HepG2 (cell line): Measurements from ENCODE around the gene NF2. TPM values are rescaled to one million over a fixed set of nuclear protein-coding genes. Genes with fewer than 3 reads are reported as not detected.

ENCODE experiments used
- ATAC-seq: fragments of 200-7000 bp; cut with Tn5 transposase; 3 replicates; pipeline ENCODE4 v1.9.1; 2020; ENCODE audit warnings: mild to moderate bottlenecking, moderate library complexity
- BruUV-seq: library from RNA; stranded (reverse); fragments of 400-500 nt; replicated peaks from 2 replicates; lab custom pipeline; 2021; lab: Mats Ljungman, UMichigan
- CTCF ChIA-PET: fragments of 300-600 bp; formaldehyde crosslinking; extraction: SDS; loops from one replicate; lab custom pipeline; 2021; ENCODE audit warnings: low total read pairs, inconsistent platforms, low intra/inter-chr PET ratio; lab: Yijun Ruan, JAX
- POLR2A ChIA-PET: fragments of 350-600 bp; sonication (Branson Sonifier 250); formaldehyde crosslinking; loops from one replicate; lab custom pipeline; 2020; ENCODE audit warnings: antibody characterized with exemption, inconsistent platforms; lab: Yijun Ruan, JAX
- DNase-seq: peaks from one replicate; pipeline ENCODE4 v3.0.0-alpha.2; 2015; ENCODE audit warnings: low spot score
- FAIRE-seq: peaks from 3 replicates; lab custom pipeline; 2011; peaks lifted over from hg19 to GRCh38; lab: Jason Lieb, UNC
- H2AFZ ChIP-seq: one replicate; pipeline ENCODE4 v1.6.1; 2011; ENCODE audit warnings: low read length, inconsistent platforms
- H3K27ac ChIP-seq: fragments of 300-600 bp; 3 replicates; pipeline ENCODE4 v1.8.0; 2011; ENCODE audit warnings: mixed run types, mild to moderate bottlenecking, mixed read lengths, low read length, inconsistent platforms; ENCODE audit not compliant: insufficient read depth; ENCODE audit errors: extremely low read length
- H3K27me3 ChIP-seq, 2 experiments: fragments of 200-600 bp in 1 of 2; 2 replicates in 1 of 2; 3 replicates in 1 of 2; pipeline versions ENCODE4 v1.6.0 to v1.8.0; 2011; ENCODE audit warnings: low read length in 2 of 2, mild to moderate bottlenecking in 2 of 2, moderate library complexity in 2 of 2, inconsistent platforms in 1 of 2; ENCODE audit not compliant: insufficient read depth in 2 of 2, control insufficient read depth in 1 of 2
- H3K36me3 ChIP-seq, 2 experiments: fragments of 200-600 bp in 1 of 2; replicated peaks in 1 of 2; 2 replicates in 1 of 2; 3 replicates in 1 of 2; pipeline versions ENCODE4 v1.5.1 to v1.8.0; 2011; ENCODE audit warnings: low read length in 2 of 2, inconsistent platforms in 1 of 2; ENCODE audit not compliant: insufficient read depth in 2 of 2, control insufficient read depth in 1 of 2
- H3K4me1 ChIP-seq: 2 replicates; pipeline ENCODE4 v1.5.1; 2012; ENCODE audit warnings: low read length, inconsistent platforms; ENCODE audit not compliant: insufficient read depth
- H3K4me2 ChIP-seq: 2 replicates; pipeline ENCODE4 v1.6.0; 2011; ENCODE audit warnings: low read depth, low read length, inconsistent platforms
- H3K4me3 ChIP-seq, 3 experiments: fragments of 200-600 bp in 1 of 3; sonication (generic), shearing (Covaris generic) in 1 of 3; replicated peaks in 1 of 3; 2 replicates each; pipeline ENCODE4 v1.5.1; 2011 to 2016; ENCODE audit warnings: low read length in 3 of 3, inconsistent platforms in 2 of 3, low read depth in 2 of 3, mild to moderate bottlenecking in 2 of 3, control low read depth in 1 of 3, mixed read lengths in 1 of 3; ENCODE audit not compliant: insufficient read depth in 1 of 3
- H3K79me2 ChIP-seq: one replicate; pipeline ENCODE4 v1.6.1; 2011; ENCODE audit warnings: low read length, inconsistent platforms; ENCODE audit not compliant: insufficient read depth
- H3K9ac ChIP-seq: 2 replicates; pipeline ENCODE4 v1.6.0; 2011; ENCODE audit warnings: mild to moderate bottlenecking, low read depth, low read length, inconsistent platforms; ENCODE audit not compliant: insufficient read depth
- H3K9me3 ChIP-seq: 2 replicates; pipeline ENCODE4 v1.5.1; 2012; ENCODE audit warnings: mild to moderate bottlenecking, low read length
- H4K20me1 ChIP-seq: 2 replicates; pipeline ENCODE4 v1.6.0; 2011; ENCODE audit warnings: inconsistent platforms, mild to moderate bottlenecking, low read length, moderate library complexity; ENCODE audit not compliant: insufficient read depth
- GABPB1 ChIP-seq: IDR thresholded peaks from 2 replicates; pipeline ENCODE4 v1.6.1; 2016; ENCODE audit warnings: mild to moderate bottlenecking, missing genetic modification reagents, moderate library complexity, missing compliant biosample characterization
- GATAD1 ChIP-seq: IDR thresholded peaks from 2 replicates; pipeline ENCODE4 v1.6.1; 2016; ENCODE audit warnings: missing genetic modification reagents, missing compliant biosample characterization
- MBNL3 ChIP-seq: fragments of 250-450 bp; sonication (Bioruptor Pico); conservative IDR thresholded peaks from 2 replicates; pipeline ENCODE4 v1.8.0; 2022; ENCODE audit warnings: mild to moderate bottlenecking, inconsistent platforms
- PATZ1 ChIP-seq: sonication (generic); formaldehyde crosslinking; IDR thresholded peaks from 2 replicates; pipeline ENCODE4 v1.4.0; 2020; ENCODE audit warnings: missing genetic modification reagents
- ZBTB49 ChIP-seq: sonication (generic); formaldehyde crosslinking; IDR thresholded peaks from 2 replicates; pipeline ENCODE4 v1.4.0; 2020; ENCODE audit warnings: missing genetic modification reagents, borderline replicate concordance
- ZKSCAN1 ChIP-seq: fragments of 150-350 bp; IDR thresholded peaks from 2 replicates; pipeline ENCODE4 v1.6.1; 2014; ENCODE audit warnings: low read length
- ZNF230 ChIP-seq: sonication (generic); formaldehyde crosslinking; IDR thresholded peaks from 2 replicates; pipeline ENCODE4 v1.4.0; 2020; ENCODE audit warnings: mild to moderate bottlenecking, missing genetic modification reagents
- ZNF256 ChIP-seq: sonication (generic); formaldehyde crosslinking; conservative IDR thresholded peaks from 2 replicates; pipeline ENCODE4 v1.4.0; 2020; ENCODE audit warnings: missing genetic modification reagents
- ZSCAN22 ChIP-seq: sonication (generic); formaldehyde crosslinking; IDR thresholded peaks from 2 replicates; pipeline ENCODE4 v1.4.0; 2020; ENCODE audit warnings: mild to moderate bottlenecking, missing genetic modification reagents
- WGBS: methylation state at CpG from one replicate; pipeline ENCODE4 v1.1.6; 2017; ENCODE audit warnings: low lambda C conversion rate; 5-methylcytosine and 5-hydroxymethylcytosine counted together
- in situ Hi-C: cut with HindIII; loops from 2 replicates; pipeline ENCODE4 v1.10.0; 2017; ENCODE audit warnings: low pct_unique_long_range_greater_than_20kb; ENCODE audit not compliant: extremely low pct_ligation_motif_present
- intact Hi-C: fragments of 100-400 bp; cut with micrococcal nuclease; formaldehyde crosslinking; loops from one replicate; pipeline ENCODE4 v1.10.0; 2022; ENCODE audit not compliant: unreplicated experiment
- polyA plus RNA-seq, 8 experiments: library from polyadenylated mRNA; depleted of rRNA in 3 of 8; stranded (reverse) in 7 of 8; unstranded in 1 of 8; fragments of >200 nt; fragmentation: Illumina TruSeq in 4 of 8; extraction: Trizol in 4 of 8; gene quantifications; 2 replicates each; pipeline versions ENCODE4 v1.2.1 to v1.2.3, GENCODE V29; 2011 to 2016; ENCODE audit warnings: low read depth in 4 of 8, missing spikeins in 1 of 8, mixed read lengths in 1 of 8; ENCODE audit not compliant: insufficient read depth in 1 of 8
- total RNA-seq, 5 experiments: library from RNA; depleted of rRNA; stranded (reverse); fragments of >200 nt; fragmentation: Illumina TruSeq; extraction: Trizol; gene quantifications; 2 replicates each; pipeline ENCODE4 v1.2.3, GENCODE V29; 2016; ENCODE audit warnings: low read depth in 1 of 5

Gene NF2
- total and polyA plus RNA-seq, 2 of the 13 experiments (the other 11 are each of a cell fraction or from before 2014, with no cell fraction given): 9.3 to 33.3 TPM

GRCh38 chr22:29641700-29642330 lies 38.4 kb downstream of the NF2 start:
- 95% methylated on average over 10 of the region's 10 CpGs for WGBS
- peaks cover 3 to 32% of the 10 kb centered on the region in 2 experiments; a peak in 3 of 5 replicates for H3K36me3 ChIP-seq
- no peak for TF ChIP-seq ZNF256 (CRISPR knock-in tag)
- TF ChIP-seq ZKSCAN1: no peak
- no peak for TF ChIP-seq ZSCAN22 (CRISPR knock-in tag)
- no peak for TF ChIP-seq ZNF230 (CRISPR knock-in tag)
- TF ChIP-seq MBNL3 (CRISPR knock-in tag): no peak
- TF ChIP-seq GABPB1 (CRISPR knock-in tag): no peak
- TF ChIP-seq ZBTB49: no peak
- TF ChIP-seq GATAD1 (CRISPR knock-in tag): no peak
- TF ChIP-seq PATZ1: no peak
- H3K4me2 ChIP-seq: no peak overlapping the region
- no peak overlapping the region for H3K4me3 ChIP-seq
- no peak for ATAC-seq
- ChIA-PET CTCF (no interaction called here), POLR2A (no interaction called here)
- no peak overlapping the region for H3K9ac ChIP-seq
- H4K20me1 ChIP-seq: no peaks in the 10 kb centered on the region
- in situ Hi-C loops (no loop called here), intact Hi-C loops (no loop called here)
- BruUV-seq: no TSS peak
- no peaks in the 10 kb centered on the region for H3K79me2 ChIP-seq
- no peak overlapping the region for H2AFZ ChIP-seq
- H3K27ac ChIP-seq: no peak overlapping the region
- no peak for FAIRE-seq
- no peaks in the 10 kb centered on the region for H3K4me1 ChIP-seq
- DNase-seq: no peak
- no peaks in the 10 kb centered on the region for H3K27me3 ChIP-seq
- no peaks in the 10 kb centered on the region for H3K9me3 ChIP-seq
